Posterior vena cava (tissue), 2 donors: ENCODE results near the gene L3MBTL4. TPM values are rescaled to one million over a fixed set of nuclear protein-coding genes. Genes with fewer than 3 reads are reported as not detected.
"Not testable (repeated sequence)": the region's sequence is repeated elsewhere in the genome, so short reads cannot be mapped to it uniquely, and the experiment has no call there.

Experiments used
- DNase-seq: peaks from one replicate; pipeline ENCODE4 v3.0.0-alpha.2; 2020; ENCODE audit warnings: low spot score
- intact Hi-C, 2 donors: fragments of 100-400 bp; cut with DNase I; formaldehyde crosslinking; loops; one replicate each; pipeline versions ENCODE4 v1.14.1 to v1.14.2; 2022 to 2023
- total RNA-seq, 2 donors: library from RNA; stranded (reverse); fragmentation: NEBNext Ultra II Directional; extraction: Animal tissue kit (Norgen Biotek cat#: 25700); gene quantifications; one replicate each; pipeline ENCODE4 v1.2.1, GENCODE V29; 2021
- donor health status: DM: yes; HTN: yes; CAD: no.
- donor health status: DM: yes; HTN: yes; CAD: no.

Gene L3MBTL4
- total RNA-seq, 2 donors from 2014 or later = 10.5 to 17.6 TPM

- intact Hi-C loops = no loop called here
Observed at GRCh38 chr18:6327895-6328620, 86.7 kb downstream of the L3MBTL4 start.

DNA sequence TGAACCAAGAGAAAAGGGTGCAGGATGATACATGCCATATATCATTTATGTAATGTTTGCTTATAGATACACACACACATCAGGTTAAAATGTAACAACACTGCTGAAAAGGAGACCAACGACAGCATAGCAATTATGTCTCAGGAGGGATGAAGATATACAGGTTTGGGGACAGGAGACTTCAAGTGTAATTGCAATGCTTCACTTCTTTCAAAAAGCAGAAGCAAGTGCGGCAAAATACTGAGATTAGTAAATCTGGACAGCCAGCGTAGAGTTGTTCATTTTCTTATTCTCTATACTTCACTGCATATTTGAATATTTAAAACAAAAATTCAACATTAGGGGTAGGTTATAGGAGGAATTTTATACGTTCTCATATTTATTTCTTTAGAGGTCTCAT lies 87.2 kb downstream of the L3MBTL4 start:
- intact Hi-C loops = no loop called here
- no peak for DNase-seq

More at GRCh38 chr18:6327895-6328620, 86.7 kb downstream of the L3MBTL4 start:
- DNase-seq = no peak

DNA sequence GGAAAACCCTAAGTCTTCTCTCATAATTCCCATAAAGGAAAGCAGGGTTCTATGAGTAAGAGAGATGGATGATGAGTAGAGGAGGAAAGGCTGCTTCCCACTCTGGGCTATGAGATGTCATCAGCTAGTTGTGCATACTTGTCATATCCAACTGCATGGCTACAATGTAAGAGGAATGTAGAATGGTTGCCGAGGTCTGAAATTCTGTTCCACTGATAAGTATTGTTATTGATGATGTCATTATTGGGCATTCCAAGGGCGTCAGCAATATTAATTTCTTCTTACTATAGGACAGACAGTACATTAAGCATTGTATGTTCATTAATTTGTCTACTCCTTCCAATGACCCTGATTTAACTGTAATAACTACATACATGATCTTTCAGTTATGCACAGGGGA lies 88.1 kb downstream of the L3MBTL4 start:
- no peak for DNase-seq
- intact Hi-C loops = no loop called here

- DNase-seq = no peak
- intact Hi-C loops = no loop called here
Observed at GRCh38 chr18:6323319-6323889, 91.3 kb downstream of the L3MBTL4 start.

DNA sequence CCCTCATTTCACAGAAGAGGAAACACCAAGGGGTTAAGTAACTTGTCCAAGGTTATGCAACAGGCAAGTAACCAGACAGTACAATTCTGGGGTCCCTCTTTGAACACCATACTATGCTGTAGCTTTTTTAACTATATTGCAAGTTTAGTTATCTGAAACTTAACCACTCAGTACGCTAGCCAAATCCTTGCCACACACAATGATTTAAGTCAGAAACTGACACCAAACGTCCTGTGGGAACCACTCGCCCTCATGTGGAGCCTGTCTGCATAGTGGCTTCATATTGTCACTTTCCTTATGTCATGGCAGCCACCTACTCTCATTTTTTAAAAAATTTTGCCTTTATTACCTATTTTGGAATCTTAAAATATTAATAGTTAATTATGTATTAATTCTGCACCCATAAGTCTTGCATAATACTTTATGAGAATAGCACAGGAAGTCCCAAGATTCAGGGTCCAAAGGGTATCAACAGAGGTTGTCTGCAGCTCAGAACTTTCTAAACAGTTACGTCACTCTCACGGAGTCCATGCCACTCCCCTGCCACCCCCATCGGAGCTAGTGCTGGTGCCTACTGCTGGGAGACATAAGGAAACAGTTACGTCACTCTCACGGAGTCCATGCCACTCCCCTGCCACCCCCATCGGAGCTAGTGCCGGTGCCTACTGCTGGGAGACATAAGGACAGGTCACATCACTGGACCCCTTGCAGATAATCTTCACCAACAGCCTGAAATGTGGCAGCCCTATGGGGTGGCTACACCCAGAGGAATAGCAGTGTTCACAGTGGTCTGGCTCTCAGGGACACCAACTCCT lies 99.0 kb downstream of the L3MBTL4 start:
- intact Hi-C loops = no loop called here
- no peak for DNase-seq

GRCh38 chr18:6313415-6313814 lies 101.3 kb downstream of the L3MBTL4 start:
- intact Hi-C loops = no loop called here
- DNase-seq = no peak

DNA sequence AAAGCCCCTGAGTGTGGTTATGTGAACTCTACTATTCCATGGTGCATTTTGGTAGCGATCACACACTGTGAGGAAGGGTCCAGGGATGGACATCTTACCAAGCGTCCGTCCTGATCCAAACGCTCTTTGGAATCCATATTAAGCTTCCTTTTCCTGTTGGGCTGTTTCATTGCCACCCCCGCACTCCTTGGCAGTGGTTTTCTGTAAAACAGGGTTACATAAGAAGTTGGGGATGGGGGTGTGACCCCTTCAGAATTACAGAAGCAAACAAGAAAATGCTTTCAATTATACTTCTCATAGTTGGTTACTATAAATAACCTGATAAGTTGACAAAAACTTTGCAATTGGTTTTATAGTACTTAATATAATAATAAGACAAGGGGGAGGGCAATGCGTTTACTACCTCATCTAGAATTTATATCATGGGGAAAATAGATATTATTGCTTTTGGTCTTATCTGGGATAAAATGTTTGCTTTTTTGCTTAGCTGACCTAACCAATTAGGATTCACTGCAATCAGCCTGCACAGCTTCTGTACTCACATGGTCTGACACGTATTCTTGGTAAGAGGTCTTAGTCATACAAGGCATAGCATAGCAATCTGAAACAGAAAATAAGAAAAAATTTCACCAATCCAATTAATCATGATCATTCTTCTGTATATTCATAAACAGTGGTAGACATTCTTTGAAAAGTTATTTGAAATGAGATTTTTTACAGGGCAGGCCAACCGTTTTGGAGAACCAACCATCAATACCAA lies 103.1 kb downstream of the L3MBTL4 start:
- DNase-seq = no peak
- intact Hi-C loops = no loop called here

- DNase-seq = no peak
- intact Hi-C loops = no loop called here
Observed at GRCh38 chr18:6310714-6311113, 104.0 kb downstream of the L3MBTL4 start.

DNA sequence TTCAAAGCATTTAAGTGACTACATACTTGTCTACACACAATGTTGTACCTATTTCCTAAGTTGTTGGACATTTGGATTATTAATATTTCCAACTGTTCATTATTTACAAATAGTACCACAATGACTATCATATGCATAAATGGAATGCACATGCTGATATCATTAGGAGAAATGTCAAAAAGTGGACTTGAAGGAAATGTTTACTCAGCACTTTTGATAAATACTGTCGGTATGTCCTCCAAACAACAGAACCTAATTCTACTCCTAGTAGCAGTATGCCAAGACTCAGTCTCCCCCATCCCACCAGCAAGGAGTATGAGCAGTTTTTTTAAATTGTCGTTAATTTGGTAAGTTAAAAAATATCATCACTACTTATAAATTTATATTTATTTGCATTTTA lies 116.8 kb downstream of the L3MBTL4 start:
- intact Hi-C loops = no loop called here
- DNase-seq = no peak

GRCh38 chr18:6294148-6294784 lies 120.4 kb downstream of the L3MBTL4 start:
- no peak for DNase-seq
- intact Hi-C loops = no loop called here

DNA sequence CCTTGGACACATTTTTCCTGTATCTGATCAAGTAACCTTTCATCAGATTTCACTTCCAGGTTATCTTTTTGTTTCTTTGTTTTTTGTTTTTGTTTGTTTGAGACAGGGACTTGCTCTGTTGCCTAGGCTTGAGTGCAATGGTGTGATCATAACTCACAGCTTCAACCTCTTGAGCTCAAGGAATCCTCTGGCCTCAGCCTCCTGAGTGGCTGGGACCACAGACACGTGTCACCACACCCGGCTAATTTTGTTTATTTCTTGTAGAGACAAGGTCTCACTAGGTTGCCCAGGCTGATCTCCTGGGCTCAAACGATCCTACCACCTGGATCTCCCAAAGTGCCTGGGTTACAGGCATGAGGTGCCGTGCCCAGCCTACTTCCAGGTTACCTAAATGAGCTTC lies 124.9 kb downstream of the L3MBTL4 start:
- intact Hi-C loops = no loop called here
- DNase-seq = no peak

- no peak for DNase-seq
- intact Hi-C loops = no loop called here
Observed at GRCh38 chr18:6286585-6286984, 128.1 kb downstream of the L3MBTL4 start.

- DNase-seq = no peak
- intact Hi-C loops = no loop called here
Observed at GRCh38 chr18:6284761-6285160, 129.9 kb downstream of the L3MBTL4 start.

DNA sequence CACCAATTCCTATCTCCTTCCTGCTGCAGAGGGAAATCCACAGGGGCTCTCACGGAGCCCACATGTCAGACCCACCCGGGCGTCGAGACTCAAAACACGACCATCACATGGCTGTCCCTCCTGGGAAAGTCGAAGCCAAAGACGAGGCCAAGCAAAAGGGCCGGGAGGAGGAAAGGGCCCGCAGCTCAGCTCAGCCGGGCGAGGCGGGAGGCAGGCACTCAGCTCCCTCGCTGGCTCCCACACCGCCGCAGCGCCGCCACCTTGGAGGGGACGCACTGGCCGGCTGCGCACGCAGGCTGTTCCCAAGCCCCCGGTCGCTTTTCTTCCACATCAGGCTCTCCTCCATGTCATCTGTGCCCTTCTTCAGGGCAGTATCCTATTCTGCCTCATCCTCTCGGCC lies 130.4 kb downstream of the L3MBTL4 start:
- no peak for DNase-seq
- intact Hi-C loops = no loop called here

DNA sequence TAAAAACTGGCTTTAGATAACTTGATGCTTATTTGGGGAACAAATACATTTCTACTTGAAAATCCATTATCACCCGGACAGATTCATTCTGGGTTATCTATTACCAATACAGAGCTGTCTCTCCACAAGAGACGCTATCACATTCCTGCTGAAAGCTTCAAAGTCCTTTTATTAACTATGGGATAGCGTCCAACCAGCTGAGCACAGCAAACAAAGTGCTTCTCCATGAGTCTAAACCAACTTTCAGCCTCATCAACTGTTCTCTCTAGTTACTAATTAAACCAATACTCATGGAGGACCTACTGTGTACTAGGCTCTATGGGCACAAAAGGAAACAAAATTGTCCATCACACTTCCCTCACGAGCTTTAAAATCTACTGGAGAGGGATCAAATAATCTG lies 132.8 kb downstream of the L3MBTL4 start:
- no peak for DNase-seq
- intact Hi-C loops = no loop called here

- DNase-seq = no peak
- intact Hi-C loops = no loop called here
Observed at GRCh38 chr18:6280211-6280743, 134.4 kb downstream of the L3MBTL4 start.

DNA sequence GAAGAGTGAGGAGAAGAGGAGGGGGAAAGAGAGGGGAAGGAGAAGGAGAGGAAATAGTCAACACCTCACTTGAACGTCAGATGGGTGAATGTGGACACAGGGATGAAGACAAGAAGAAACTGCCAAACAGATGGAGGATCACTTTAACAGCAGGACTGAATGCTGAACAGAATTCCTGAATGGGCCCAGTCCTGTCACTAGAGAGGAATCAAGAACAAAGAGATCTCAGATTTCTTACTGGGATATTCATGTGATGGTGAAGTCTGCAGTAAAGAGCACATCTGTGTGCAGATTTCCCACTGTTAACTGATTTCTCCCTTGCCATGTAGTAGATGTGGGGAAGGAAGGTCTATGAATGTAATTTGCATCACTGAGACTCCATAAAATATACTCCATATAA lies 135.4 kb downstream of the L3MBTL4 start:
- intact Hi-C loops = no loop called here
- DNase-seq = no peak

GRCh38 chr18:6273423-6273822 lies 141.3 kb downstream of the L3MBTL4 start:
- DNase-seq = no peak
- intact Hi-C loops = no loop called here

GRCh38 chr18:6272144-6272543 lies 142.6 kb downstream of the L3MBTL4 start:
- DNase-seq, intact Hi-C loops: not testable (repeated sequence)
